ENCODE results near the gene ZNF524.

DNA sequence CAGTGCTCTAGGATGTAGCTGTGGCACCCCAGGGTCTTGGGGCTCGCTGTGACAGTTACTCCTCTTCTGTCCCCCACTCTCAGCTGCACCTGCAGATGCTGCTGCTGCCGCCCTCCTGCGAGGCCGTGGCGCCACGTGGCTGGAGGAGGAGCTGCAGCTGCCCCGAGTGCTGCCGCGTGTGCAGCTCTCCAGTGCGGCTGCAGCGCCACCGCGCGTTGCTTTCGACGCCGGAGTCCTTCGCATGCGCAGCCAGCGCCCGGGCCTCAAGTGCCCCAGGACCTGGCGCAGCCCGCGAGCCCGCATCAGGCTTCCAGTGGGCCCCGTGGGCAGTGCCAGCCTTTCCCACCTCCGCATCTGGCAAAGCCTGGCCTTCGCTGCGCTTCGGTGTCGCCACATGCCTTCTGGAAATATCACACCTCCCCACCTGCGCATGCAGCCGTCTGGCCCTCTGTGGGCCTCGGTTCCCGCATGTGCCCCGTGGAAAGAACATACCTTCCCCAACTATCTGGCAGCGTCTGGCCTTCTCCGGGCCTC lies 40.0 kb downstream of the ZNF524 start:
- TF ChIP-seq POLR2A (IDR thresholded peaks at IDR 0.05) = no peak
- TF ChIP-seq, protein P1, sequence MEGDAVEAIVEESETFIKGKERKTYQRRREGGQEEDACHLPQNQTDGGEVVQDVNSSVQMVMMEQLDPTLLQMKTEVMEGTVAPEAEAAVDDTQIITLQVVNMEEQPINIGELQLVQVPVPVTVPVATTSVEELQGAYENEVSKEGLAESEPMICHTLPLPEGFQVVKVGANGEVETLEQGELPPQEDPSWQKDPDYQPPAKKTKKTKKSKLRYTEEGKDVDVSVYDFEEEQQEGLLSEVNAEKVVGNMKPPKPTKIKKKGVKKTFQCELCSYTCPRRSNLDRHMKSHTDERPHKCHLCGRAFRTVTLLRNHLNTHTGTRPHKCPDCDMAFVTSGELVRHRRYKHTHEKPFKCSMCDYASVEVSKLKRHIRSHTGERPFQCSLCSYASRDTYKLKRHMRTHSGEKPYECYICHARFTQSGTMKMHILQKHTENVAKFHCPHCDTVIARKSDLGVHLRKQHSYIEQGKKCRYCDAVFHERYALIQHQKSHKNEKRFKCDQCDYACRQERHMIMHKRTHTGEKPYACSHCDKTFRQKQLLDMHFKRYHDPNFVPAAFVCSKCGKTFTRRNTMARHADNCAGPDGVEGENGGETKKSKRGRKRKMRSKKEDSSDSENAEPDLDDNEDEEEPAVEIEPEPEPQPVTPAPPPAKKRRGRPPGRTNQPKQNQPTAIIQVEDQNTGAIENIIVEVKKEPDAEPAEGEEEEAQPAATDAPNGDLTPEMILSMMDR (IDR thresholded peaks at IDR 0.05) = peak; percentile 32 to 61 (median 48)
